Testis (tissue), 3 donors: ENCODE results near the gene LILRB2. TPM values are rescaled to one million over a fixed set of nuclear protein-coding genes. Genes with fewer than 3 reads are reported as not detected.

Source experiments
- DNase-seq: peaks from one replicate; pipeline ENCODE4 v3.0.0-alpha.2; 2019
- H3K27ac ChIP-seq, 2 donors: fragments of 200-600 bp; sonication (generic); one replicate each; pipeline ENCODE4 v1.5.1; 2019
- H3K27me3 ChIP-seq: fragments of 200-600 bp; sonication (generic); one replicate; pipeline ENCODE4 v1.5.1; 2019
- H3K36me3 ChIP-seq: fragments of 200-600 bp; sonication (generic); one replicate; pipeline ENCODE4 v1.5.1; 2017; ENCODE audit warnings: low read depth; ENCODE audit errors: missing control alignments
- H3K4me1 ChIP-seq: fragments of 200-600 bp; sonication (generic); one replicate; pipeline ENCODE4 v1.5.1; 2019
- H3K4me3 ChIP-seq, 2 donors: fragments of 200-600 bp; sonication (generic); one replicate each; pipeline ENCODE4 v1.5.1; 2017 to 2019
- H3K9me3 ChIP-seq: fragments of 200-600 bp; sonication (generic); one replicate; pipeline ENCODE4 v1.5.1; 2017
- CTCF ChIP-seq, 3 experiments: fragments of 450-650 bp in 2 of 3; fragments of 200-600 bp in 1 of 3; sonication (generic) in 1 of 3; IDR thresholded peaks; one replicate each; pipeline ENCODE4 v1.5.1; 2016 to 2019; ENCODE audit warnings: antibody characterized with exemption in 3 of 3, mild to moderate bottlenecking in 2 of 3, moderate library complexity in 1 of 3
- POLR2A ChIP-seq: fragments of 450-650 bp; IDR thresholded peaks from one replicate; pipeline ENCODE4 v1.6.1; 2017; ENCODE audit warnings: antibody characterized with exemption, mild to moderate bottlenecking, moderate library complexity
- WGBS, 2 donors: methylation state at CpG; one replicate each; pipeline ENCODE4 v1.1.5; 2018; 5-methylcytosine and 5-hydroxymethylcytosine counted together
- intact Hi-C: fragments of 100-400 bp; cut with DNase I; formaldehyde crosslinking; loops from one replicate; pipeline ENCODE4 v1.15.1; 2023; ENCODE audit warnings: low total_unique reads
- polyA plus RNA-seq: library from polyadenylated mRNA; stranded (reverse); fragments of 350-450 nt; fragmentation: Illumina TruSeq; extraction: RNeasy Lipid Tissue Mini Kit (QIAGEN cat#74804); gene quantifications from one replicate; pipeline ENCODE4 v1.2.3, GENCODE V29; 2014; ENCODE audit warnings: low read depth, low replicate concordance; ENCODE audit not compliant: insufficient read depth
- total RNA-seq, 2 donors: library from RNA; depleted of rRNA; stranded (reverse); fragments of >200 nt; gene quantifications; one replicate each; pipeline ENCODE4 v1.2.3, GENCODE V29; 2016

LILRB2 gene
- total and polyA plus RNA-seq, 3 donors from 2014 or later, result 0.71 to 3.0 (median 0.99) TPM

- intact Hi-C loops, result no loop called here
- Histone ChIP-seq H3K27ac (no peak overlapping the region), H3K4me1 (no peaks in the 10 kb centered on the region), H3K36me3 (no peaks in the 10 kb centered on the region), H3K4me3 (no peak overlapping the region), H3K9me3 (no peaks in the 10 kb centered on the region), H3K27me3 (no peaks in the 10 kb centered on the region)
- TF ChIP-seq POLR2A (no peak), CTCF (IDR thresholded peaks at IDR 0.05) (no peak)
- WGBS, 2 donors, result 75 to 88% methylated on average over 11 to 12 of the region's 12 CpGs
- DNase-seq, result no peak
Observed at GRCh38 chr19:54309811-54310210, 28.9 kb upstream of the LILRB2 start.

GRCh38 chr19:54307389-54308020 is 26.6 kb upstream of the LILRB2 start:
- 84 to 87% methylated on average over 4 to 5 of the region's 5 CpGs for WGBS, 2 donors
- intact Hi-C loops, result no loop called here
- Histone ChIP-seq H3K36me3 (no peaks in the 10 kb centered on the region), H3K27ac (no peak overlapping the region), H3K27me3 (no peaks in the 10 kb centered on the region), H3K4me1 (no peaks in the 10 kb centered on the region), H3K9me3 (no peaks in the 10 kb centered on the region), H3K4me3 (no peak overlapping the region)
- TF ChIP-seq POLR2A, result no peak
- no peak for TF ChIP-seq CTCF (IDR thresholded peaks at IDR 0.05)
- DNase-seq, result no peak

GRCh38 chr19:54305141-54305540 is 24.2 kb upstream of the LILRB2 start:
- Histone ChIP-seq H3K4me1 (no peaks in the 10 kb centered on the region), H3K4me3 (no peak overlapping the region), H3K27ac (no peak overlapping the region), H3K36me3 (no peaks in the 10 kb centered on the region), H3K27me3 (no peaks in the 10 kb centered on the region), H3K9me3 (no peaks in the 10 kb centered on the region)
- 77 to 80% methylated on average over 1 of the region's 1 CpG for WGBS, 2 donors
- DNase-seq, result no peak
- TF ChIP-seq CTCF (IDR thresholded peaks at IDR 0.05), result no peak
- TF ChIP-seq POLR2A, result no peak
- intact Hi-C loops, result no loop called here

- Histone ChIP-seq H3K36me3 (no peaks in the 10 kb centered on the region), H3K27me3 (no peaks in the 10 kb centered on the region), H3K4me3 (no peak overlapping the region), H3K4me1 (no peaks in the 10 kb centered on the region), H3K9me3 (no peaks in the 10 kb centered on the region), H3K27ac (no peak overlapping the region)
- DNase-seq, result no peak
- intact Hi-C loops, result no loop called here
- TF ChIP-seq POLR2A (no peak), CTCF (IDR thresholded peaks at IDR 0.05) (no peak)
- WGBS, 2 donors, result 69 to 77% methylated on average over 4 of the region's 4 CpGs
Observed at GRCh38 chr19:54302257-54302656, 21.3 kb upstream of the LILRB2 start.

- DNase-seq, result no peak
- Histone ChIP-seq H3K4me3 (no peak overlapping the region), H3K27ac (no peak overlapping the region), H3K4me1 (no peaks in the 10 kb centered on the region), H3K36me3 (no peaks in the 10 kb centered on the region), H3K27me3 (no peaks in the 10 kb centered on the region), H3K9me3 (no peaks in the 10 kb centered on the region)
- TF ChIP-seq POLR2A (no peak), CTCF (IDR thresholded peaks at IDR 0.05) (no peak)
- intact Hi-C loops, result no loop called here
- WGBS, 2 donors, result 78 to 92% methylated on average over 5 of the region's 5 CpGs
Observed at GRCh38 chr19:54299515-54299914, 18.6 kb upstream of the LILRB2 start.
